VCaP (cell line): Measurements from ENCODE around the gene SYNPO.

Experiments
- H3K27ac ChIP-seq: fragments of 450-650 bp; 2 replicates; pipeline ENCODE4 v1.5.1; 2017
- CTCF ChIP-seq: fragments of 450-650 bp; conservative IDR thresholded peaks from 2 replicates; pipeline ENCODE4 v1.5.1; 2017; ENCODE audit warnings: mild to moderate bottlenecking, moderate library complexity

Gene SYNPO

GRCh38 chr5:150627731-150628545 lies 12.5 kb upstream of the SYNPO start:
- no peak overlapping the region for H3K27ac ChIP-seq
- no peak for TF ChIP-seq CTCF

GRCh38 chr5:150628936-150629485 lies 11.4 kb upstream of the SYNPO start:
- H3K27ac ChIP-seq = no peak overlapping the region
- TF ChIP-seq CTCF = no peak

GRCh38 chr5:150630016-150630415 lies 10.4 kb upstream of the SYNPO start:
- H3K27ac ChIP-seq = no peak overlapping the region
- no peak for TF ChIP-seq CTCF

- no peak for TF ChIP-seq CTCF
Observed at GRCh38 chr5:150630461-150631325, 9.8 kb upstream of the SYNPO start.

GRCh38 chr5:150631326-150631701 lies 9.1 kb upstream of the SYNPO start:
- H3K27ac ChIP-seq = no peak overlapping the region
- no peak for TF ChIP-seq CTCF

More at GRCh38 chr5:150630461-150631325, 9.8 kb upstream of the SYNPO start:
- H3K27ac ChIP-seq = no peak overlapping the region

- H3K27ac ChIP-seq = no peak overlapping the region
- TF ChIP-seq CTCF = no peak
Observed at GRCh38 chr5:150632305-150633160, 7.9 kb upstream of the SYNPO start.
